HG03354 (cell line): ENCODE measurements around the gene CMIP.
"Not testable (repeated sequence)": the region's sequence is repeated elsewhere in the genome, so short reads cannot be mapped to it uniquely, and the experiment has no call there.

Experiments
- ATAC-seq: cut with Tn5 transposase; IDR thresholded peaks from one replicate; pipeline ENCODE4 v1.9.1; 2021; ENCODE audit warnings: mild to moderate bottlenecking; ENCODE audit not compliant: unreplicated experiment, poor library complexity, severe bottlenecking

CMIP gene

DNA sequence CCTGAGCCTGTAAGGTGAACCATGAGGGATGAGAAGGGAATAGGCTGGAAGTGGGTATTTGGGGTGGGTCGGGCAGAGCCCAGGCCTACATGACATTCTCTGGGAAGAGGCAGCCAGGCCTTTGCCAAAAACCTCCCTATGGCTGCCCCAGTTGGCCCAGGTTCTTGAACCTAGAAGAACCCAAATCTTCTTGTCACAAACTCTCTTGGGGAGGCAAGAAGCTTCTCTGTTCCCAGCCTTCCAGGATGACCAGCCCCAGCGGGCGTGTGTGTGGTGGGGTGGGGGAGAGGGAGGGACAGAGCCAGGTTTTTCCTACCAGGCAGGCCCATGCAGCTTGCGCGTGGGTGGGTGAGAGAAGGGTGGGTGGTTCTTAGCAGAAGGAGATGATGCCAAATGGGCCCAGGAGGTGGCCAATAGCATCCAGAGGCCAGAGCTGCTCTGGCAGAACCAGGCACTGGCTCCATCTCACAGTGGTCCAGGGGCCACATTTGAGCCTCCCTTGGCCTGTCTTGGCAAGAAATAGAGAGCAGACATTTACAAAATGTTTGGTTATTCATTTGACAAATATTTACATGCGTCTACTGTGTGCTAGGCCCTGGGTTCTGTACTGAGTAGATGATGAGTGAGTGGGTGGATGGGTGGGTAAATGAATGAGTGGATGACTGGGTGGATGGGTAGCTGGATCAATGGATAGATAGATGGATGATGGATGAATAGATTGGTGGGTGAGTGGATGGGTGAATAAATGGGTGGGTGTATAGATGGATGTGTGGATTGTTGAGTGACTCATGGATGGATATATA lies 290.2 kb downstream of the CMIP start:
- no peak for ATAC-seq

DNA sequence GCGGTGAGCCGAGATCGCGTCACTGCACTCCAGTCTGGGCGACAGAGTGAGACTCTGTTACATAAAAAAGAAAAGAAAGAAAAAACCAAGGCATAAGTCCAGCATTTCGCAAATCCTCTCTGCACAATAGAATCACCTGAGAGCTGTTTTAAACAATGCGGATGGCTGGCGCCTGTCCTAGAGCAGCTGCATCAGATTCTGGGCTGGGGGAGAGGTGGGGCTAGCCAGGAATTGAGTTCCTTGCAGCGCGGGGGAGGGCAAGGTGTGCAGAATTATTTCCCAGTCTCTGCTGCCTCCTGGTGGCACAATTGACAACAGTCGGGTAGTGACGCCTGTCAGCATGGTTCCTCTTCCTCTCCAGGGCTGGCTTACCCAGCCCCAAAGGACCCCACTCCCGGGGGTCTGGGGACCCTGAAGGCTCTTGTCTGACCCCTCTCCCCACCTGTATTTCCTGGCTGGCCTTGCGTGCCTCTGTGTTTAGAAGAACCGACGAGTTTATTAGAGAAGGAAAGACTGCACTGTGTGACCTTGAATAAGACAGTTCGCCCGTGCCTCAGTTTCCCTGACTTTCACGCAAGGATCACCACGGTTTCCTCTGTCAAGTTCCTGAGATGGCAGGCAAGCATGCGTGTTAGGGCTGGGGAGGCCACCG lies 293.4 kb downstream of the CMIP start:
- peak; percentile 68 for ATAC-seq

DNA sequence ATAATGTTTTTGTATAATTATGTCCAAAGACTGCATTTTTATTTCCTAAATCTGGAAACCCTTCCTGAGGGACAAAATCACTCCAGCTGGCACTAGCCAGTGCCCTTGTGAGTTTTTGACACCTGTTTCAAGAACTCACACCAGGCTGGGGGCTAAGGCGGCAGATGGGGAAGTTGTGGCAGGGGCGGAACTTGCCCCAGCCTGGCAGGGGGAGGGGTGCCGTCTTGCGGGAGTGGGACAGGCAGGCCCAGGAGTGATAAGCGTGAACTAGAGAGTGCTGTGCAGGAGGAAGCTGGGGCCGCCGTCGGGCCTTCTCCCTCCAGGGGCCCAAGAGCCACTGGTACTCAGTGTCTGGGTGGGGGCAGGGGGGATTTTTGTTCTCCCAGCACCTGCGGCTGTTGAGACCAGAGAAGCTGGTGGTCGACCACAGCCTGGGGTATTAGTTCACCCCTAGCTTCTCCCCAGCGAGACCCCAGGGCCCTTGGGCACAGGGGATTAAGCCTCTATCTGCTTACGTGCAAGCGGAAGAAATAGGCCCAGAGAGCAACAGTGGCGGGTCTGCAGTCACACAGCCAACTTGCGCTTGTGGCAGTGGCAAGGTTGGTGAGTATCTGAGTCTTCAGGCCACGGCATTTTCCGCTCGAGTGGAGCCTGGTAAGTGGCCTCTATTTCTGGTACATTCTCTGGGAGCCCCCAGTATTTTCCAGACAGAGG lies 294.3 kb downstream of the CMIP start:
- ATAC-seq: no peak

DNA sequence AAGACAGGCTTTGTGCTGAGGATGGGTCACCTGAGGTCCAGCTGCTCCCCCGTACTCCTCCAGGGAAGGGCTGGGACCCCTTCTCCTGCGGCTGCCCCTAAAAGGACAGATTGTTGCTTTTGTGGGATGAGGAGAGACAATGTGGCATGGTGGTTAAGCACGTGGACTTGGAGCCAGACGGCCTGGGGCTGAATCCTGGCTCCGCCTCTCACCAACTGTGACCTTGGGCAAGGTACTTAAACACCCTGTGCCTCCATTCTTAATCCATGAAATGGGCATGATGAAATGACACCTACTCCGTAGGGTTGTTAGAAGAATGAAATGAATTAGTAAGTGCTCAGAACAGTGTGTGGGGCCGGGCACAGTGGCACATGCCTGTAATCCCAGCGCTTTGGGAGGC lies 294.9 kb downstream of the CMIP start:
- no peak for ATAC-seq

DNA sequence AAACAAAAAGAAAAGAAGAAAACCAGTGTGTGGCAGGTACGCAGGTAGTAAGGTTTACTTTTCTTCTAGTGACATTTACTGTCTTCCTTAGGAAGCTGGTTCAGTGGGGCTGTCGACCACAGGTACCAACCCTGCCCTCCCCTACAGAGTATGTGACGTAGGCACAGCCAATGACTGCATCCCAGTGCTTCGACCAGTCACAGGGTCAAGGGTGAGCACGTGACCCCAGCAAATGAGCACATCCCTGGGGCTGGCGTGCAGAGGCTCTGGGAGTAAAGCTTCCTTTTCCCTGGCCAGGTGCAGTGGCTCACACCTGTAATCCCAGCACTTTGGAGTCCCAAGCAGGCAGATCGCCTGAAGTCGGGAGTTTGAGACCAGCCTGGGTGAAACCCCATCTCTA lies 295.6 kb downstream of the CMIP start:
- peak; percentile 72 for ATAC-seq

DNA sequence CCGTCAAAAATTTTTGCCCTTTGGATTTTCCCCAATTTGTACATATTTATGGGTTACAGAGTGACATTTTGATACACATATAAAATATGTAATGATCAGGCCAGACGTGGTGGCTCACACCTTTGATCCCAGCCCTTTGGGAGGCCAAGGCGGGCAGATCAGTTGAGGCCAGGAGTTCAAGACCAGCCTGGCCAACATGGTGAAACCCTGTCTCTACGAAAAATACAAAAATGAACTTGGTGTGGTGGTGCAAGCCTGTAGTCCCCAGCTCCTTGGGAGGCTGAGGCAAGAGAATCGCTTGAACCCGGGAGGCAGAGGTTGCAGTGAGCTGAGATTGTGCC lies 296.8 kb downstream of the CMIP start:
- not testable (repeated sequence) for ATAC-seq

DNA sequence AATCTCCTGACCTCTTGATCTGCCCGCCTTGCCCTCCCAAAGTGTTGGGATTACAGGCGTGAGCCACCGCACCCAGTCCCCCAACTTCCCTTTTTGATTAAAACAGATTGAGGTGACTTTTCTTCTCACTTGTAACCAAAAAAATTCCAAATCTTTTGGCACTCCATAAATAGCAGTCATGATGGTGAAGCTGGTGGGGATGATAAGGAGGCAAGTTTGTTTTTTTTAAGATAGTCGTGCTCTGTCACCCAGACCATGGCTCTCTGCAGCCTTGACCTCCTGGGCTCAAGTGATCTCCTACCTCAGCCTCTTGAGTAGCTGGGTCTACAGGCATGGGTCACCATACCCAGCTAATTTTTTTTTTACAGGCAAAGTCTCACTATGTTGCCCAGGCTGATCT lies 299.8 kb downstream of the CMIP start:
- no peak for ATAC-seq

DNA sequence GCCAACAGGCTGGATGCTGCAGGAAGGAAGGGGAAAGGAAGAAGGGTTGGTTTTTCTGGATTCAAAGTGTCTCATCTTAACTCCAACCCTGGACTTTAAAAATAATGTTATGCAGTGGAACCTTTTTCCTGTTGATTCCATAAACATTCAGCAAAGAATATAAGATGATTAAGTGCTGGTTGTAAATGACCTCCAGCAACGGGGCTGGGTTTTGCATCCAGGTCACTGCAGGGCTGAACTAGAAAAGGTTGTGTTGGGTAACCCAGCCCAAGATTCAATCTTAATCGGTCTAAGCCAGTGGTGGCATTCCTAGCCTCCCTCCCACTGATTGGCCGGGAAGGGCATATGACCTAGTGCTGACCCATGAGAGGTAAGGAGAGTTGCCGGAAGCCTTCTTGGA lies 300.3 kb downstream of the CMIP start:
- no peak for ATAC-seq

DNA sequence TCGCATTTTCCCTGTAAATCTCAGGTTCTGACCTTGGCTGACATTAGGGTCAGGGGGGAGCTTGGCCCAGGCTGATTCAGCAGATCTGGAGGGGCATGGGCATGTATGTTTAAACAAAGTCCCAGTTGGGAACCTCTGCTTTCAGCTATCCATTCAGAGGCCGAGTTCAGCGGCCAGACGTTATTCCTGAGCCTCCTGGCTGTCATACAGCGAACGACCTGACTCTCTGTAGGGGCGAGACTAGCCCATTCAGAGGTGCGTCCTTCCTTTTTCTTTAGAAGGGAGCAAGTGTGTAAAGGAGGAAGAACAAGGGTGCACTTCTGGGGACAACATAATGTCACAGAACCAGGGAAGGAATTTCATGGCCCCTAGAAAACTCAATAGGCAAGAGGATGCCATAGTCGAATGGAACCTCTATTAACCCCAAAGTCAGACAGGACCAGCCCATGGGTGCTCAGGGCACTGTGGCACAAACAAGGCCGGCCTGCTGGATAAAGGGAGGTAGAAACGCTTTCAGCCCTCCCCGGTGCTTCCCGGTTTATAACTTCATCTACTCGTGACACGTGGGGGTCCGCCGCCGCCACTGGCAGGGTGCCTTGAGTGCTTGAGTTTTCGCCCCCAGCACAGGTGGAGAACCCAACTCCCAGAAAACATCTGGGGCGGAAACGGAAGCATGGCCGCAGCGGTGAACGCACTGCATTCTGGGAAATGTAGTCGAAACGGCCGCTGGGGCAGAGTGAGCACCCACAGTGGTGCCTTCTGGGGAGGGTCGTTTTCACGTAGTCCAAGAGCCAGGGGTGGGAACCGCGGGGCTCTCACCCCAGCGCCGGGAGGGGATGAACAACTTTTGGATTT lies 301.3 kb downstream of the CMIP start:
- ATAC-seq: peak; percentile 78

DNA sequence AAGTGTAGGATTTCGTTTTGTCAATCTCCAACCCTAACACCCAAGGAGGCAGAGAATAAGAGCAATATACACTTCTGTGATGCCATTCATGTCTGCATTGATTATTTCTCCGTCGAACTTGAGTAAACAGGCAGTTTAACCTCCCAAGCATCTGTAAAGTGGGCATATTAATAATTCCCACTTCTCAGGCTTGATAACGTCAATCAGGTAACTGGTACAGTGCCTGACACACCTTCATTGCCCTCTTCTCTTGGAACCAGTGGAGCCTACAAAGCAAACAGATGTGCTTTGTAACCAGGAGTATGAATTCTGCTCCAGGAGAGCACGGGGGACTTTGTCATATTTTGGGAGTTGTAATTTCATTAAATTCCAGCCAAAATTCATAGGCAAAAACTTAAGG lies 302.0 kb downstream of the CMIP start:
- ATAC-seq: no peak

DNA sequence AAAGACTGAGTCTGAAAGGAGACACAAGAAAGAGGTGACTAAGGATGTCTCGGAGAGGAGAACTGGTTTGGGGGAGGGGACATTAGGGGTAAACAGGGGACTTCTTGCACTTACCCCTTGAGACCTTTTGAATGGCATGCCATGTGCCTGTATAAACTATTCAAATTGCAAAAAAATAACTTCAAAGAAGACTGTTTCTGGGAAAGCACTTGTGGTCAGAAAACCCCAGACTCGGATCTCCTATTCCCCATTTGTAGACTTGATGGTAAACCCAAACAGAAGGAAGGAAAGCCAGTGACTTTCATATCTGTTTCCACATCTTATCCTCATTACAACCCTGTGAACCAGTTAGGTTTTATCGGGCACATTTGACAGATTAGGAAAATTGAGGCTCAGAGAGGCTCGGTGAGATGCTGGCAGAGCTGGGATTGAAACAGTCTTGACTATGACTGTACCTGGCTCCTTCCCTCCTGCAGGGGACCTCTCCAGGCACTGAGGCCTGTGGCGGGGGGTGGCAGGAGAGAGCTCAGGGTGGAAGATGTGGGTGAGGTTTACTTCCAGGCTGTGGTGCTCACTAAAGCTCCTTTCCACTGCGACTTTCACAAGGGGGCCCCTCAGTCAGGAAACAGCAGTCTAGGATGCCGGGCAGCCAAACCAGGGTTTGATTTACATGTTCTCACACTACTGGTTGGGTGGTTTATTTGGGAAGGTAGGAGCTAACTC lies 304.0 kb downstream of the CMIP start:
- no peak for ATAC-seq

DNA sequence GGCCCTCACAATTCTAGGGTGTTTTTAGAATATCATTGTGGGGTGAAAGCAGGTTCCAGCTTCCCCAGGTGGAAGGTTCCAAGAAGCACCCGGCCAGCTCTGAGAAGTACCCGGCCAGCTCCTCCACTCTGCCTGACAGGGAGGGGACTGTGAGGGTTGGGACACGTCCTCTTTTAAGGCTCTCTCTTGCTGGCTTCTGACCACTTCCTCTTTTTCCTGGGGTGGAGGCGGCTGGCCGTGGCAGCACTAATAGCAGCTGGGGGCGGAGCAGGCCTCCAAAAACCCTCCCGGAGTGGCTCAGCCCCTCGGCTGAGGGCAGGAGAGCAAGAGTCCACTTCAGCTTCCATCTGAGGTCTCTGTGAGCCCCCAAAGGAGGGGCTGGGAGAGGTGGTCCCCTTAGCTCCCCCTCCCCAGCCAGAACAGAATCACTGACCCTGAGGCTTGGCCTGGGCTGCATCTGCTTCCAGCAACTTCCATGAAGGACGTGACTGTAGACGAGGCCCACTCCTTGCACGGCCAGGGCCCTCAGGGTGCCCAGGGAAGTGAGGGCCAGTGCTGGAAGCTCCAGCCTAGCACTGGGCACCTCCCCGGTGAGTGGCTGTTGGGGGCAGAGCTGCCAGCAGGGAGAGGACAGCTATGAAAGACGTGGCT lies 307.7 kb downstream of the CMIP start:
- ATAC-seq: peak; percentile 97

DNA sequence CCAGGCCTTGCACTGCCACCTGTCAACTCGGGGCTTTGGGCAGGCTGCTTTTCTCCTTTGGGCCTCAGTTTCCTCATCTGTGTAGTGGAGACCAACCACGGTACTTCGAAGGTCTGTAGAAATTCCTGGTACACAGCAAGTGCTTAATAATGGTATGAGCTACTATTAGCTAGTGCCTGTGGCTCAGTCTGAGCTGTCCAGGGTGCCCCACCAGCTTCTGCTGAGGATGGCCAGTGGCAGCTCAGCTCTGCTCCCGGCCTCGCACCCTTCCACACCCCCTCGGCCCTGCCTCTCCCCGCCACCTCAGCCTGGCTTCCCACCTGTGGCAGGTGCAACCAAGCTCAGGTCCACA lies 308.2 kb downstream of the CMIP start:
- no peak for ATAC-seq

DNA sequence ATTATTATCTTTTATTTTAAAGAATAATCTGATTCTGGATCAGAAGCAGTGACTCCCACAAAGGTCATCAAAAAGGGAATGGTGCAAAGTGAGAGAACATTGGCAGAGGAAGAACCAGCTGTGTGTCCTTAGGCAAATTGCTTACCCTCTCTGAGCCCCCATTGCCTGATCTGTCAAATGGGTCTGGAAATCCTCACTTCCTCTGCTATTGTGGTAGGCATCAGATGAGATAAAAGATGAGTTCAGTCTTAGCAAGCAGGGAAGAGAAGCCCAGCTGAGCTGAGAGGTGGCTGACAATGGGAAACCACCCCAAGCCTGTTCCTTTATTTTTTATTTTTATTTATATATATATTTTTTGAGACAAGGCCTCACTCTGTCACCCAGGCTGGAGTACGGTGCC lies 310.2 kb downstream of the CMIP start:
- no peak for ATAC-seq

DNA sequence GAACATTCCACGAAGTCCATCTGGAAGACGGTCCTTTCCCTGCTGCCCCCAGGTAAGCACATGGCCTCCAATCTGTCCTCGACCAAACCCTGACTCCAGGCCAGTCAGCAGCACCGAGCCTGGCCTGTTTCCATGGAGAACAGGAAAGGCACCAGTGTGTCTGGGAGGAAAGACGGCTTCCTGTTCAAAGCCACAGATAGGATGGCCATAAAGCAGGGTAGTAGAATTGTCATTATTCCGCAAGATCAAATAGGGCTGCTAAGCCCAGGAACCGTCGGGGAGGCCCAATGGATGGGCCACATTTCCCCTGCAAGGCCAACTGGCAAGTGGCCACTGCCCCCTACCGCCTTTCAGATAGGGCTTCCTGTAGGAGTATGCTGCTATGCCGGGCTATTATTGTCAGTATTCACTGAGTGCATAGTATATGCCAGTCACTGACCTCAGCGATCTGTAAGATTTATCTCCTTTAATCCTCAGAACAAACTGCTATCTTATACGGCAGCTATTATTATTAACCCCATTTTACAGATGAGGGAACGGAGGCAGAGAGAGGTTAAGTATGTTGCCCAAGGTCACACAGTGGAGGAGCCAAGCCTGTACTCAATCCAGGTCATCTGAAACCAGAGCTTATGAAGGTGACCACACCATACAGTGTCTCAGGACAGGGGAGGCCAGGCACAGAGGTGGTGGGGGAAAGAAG lies 311.5 kb downstream of the CMIP start:
- no peak for ATAC-seq

DNA sequence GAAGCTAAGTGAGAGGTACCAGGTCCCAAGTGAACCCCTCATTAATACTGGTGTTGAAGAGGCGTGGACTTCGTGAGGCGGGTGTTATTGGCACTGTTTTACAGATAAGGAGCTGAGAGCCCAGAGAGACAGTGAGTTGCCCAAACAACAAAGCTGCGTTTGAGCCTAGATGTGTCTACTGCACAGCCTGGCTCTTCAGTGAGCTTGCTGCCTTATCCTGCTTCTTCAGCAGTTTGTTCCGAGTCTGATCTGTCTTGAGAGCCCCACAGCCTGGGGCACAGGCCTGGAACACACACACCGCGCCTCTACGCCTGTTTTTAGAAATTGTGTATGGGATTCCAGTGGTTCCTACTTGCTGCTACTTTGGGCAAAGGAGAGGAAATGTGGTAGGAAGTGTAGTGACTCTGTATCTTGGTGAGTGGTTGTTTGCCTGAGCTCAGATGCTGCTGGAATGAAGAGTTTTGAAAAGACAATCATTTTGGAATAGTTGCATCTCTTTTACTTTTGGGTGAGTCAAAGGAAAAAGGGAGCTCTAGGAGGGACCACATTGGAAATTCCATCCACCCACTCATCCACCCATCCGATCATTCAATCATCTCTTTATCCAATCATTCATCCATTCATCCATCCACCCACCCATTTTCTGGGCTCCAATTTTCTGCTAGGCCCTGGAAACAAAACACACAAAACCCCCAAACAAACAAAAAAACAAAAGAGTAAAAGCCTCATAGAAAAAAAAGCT lies 312.2 kb downstream of the CMIP start:
- ATAC-seq: no peak

DNA sequence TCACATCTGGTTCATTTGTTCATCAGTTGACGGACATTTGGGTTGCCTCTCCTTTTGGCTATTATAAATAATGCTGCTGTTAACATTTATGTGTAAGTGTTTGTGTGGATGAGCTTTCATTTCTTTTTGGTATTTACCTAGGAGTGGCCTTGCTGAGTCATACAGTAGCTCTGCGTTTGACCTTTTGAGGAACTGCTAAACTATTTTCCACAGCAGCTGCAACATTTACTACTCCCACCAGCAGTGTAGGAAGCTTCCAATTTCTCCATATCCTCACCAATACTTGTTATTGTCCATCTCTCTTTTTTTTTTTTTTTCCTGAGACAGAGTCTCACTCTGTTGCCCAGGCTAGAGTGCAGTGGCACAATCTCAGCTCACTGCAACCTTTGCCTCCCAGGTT lies 313.8 kb downstream of the CMIP start:
- no peak for ATAC-seq
